ENCODE results near the gene ODF2. TPM values are rescaled to one million over a fixed set of nuclear protein-coding genes. Genes with fewer than 3 reads are reported as not detected.

Gene ODF2
- total and polyA plus RNA-seq, 2 of the 13 experiments (the other 11 are each of a cell fraction or from before 2014, with no cell fraction given) = 9.8 to 31.3 TPM

DNA sequence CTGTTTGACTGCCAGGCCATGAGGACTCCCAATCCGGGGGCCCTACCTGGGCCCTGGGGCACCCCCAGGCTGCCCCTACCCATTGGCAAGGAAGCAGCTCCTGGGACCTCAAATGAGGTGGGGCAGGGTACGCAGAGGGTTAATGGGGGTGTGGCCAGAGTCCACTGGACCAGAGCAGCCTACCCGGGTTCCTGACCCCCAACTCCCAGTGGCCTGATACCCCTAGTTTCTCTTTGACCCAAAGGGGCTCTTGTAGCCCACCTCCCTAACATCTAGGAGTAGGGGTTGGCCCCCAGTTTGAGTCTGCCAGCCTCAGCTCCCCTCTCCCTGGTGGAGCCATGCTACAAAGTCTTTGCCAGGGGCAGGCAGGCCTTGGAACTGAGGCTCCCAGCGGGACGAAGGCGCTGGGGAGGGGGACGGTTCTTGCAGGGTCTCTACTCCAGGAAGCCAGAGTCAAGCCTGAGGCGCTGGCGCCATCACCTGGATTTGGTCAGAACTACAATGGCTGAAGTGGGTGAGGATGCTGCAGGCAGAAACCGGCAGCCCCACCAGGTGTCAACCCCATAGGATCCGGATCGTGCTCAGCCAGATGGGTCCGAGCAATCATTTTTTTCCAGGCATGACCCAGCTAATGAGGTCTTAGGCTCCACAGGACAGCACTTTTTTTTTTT is 43.6 kb upstream of the ODF2 start (continued):
- TF ChIP-seq HNF4G (IDR thresholded peaks at IDR 0.05; ENCODE audit: borderline replicate concordance, low read depth, low read length) = no peak
- no peak for TF ChIP-seq HNF4G (CRISPR knock-in tag; IDR thresholded peaks at IDR 0.05; ENCODE audit: borderline replicate concordance, low read depth)
- TF ChIP-seq, protein P1, sequence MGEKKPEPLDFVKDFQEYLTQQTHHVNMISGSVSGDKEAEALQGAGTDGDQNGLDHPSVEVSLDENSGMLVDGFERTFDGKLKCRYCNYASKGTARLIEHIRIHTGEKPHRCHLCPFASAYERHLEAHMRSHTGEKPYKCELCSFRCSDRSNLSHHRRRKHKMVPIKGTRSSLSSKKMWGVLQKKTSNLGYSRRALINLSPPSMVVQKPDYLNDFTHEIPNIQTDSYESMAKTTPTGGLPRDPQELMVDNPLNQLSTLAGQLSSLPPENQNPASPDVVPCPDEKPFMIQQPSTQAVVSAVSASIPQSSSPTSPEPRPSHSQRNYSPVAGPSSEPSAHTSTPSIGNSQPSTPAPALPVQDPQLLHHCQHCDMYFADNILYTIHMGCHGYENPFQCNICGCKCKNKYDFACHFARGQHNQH (CRISPR knock-in tag; IDR thresholded peaks at IDR 0.05) = no peak
- TF ChIP-seq, protein P2, sequence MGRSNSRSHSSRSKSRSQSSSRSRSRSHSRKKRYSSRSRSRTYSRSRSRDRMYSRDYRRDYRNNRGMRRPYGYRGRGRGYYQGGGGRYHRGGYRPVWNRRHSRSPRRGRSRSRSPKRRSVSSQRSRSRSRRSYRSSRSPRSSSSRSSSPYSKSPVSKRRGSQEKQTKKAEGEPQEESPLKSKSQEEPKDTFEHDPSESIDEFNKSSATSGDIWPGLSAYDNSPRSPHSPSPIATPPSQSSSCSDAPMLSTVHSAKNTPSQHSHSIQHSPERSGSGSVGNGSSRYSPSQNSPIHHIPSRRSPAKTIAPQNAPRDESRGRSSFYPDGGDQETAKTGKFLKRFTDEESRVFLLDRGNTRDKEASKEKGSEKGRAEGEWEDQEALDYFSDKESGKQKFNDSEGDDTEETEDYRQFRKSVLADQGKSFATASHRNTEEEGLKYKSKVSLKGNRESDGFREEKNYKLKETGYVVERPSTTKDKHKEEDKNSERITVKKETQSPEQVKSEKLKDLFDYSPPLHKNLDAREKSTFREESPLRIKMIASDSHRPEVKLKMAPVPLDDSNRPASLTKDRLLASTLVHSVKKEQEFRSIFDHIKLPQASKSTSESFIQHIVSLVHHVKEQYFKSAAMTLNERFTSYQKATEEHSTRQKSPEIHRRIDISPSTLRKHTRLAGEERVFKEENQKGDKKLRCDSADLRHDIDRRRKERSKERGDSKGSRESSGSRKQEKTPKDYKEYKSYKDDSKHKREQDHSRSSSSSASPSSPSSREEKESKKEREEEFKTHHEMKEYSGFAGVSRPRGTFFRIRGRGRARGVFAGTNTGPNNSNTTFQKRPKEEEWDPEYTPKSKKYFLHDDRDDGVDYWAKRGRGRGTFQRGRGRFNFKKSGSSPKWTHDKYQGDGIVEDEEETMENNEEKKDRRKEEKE (IDR thresholded peaks at IDR 0.05) = no peak
- TF ChIP-seq RBM39 (IDR thresholded peaks at IDR 0.05; ENCODE audit: low read depth, low read length, poor library complexity, severe bottlenecking) = no peak
- no peak for TF ChIP-seq KAT2B (IDR thresholded peaks at IDR 0.05; ENCODE audit: borderline replicate concordance, low read depth, low read length)
- TF ChIP-seq MED8 (CRISPR knock-in tag; IDR thresholded peaks at IDR 0.05; ENCODE audit: insufficient replicate concordance) = no peak
- no peak for TF ChIP-seq DR1 (CRISPR knock-in tag; IDR thresholded peaks at IDR 0.05)
- TF ChIP-seq NR2F1 (CRISPR knock-in tag; IDR thresholded peaks at IDR 0.05) = no peak
- no peak for TF ChIP-seq CEBPG (CRISPR knock-in tag; IDR thresholded peaks at IDR 0.05)
- no peak for TF ChIP-seq RORA (CRISPR knock-in tag; IDR thresholded peaks at IDR 0.05)
- TF ChIP-seq, protein P3, sequence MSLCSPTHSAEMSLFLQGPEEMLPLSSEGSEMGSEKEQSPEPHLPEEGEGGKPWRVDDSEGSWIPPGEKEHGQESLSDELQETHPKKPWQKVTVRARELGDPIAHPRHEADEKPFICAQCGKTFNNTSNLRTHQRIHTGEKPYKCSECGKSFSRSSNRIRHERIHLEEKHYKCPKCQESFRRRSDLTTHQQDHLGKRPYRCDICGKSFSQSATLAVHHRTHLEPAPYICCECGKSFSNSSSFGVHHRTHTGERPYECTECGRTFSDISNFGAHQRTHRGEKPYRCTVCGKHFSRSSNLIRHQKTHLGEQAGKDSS (CRISPR knock-in tag; IDR thresholded peaks at IDR 0.05; ENCODE audit: borderline replicate concordance, low read depth) = 0 out of 2 replicates have a peak, but pooled peaks have one; percentile 26
- TF ChIP-seq ZKSCAN5 (CRISPR knock-in tag; IDR thresholded peaks at IDR 0.05) = no peak
- TF ChIP-seq RAD21 (CRISPR knock-in tag; IDR thresholded peaks at IDR 0.05) = peak; percentile 87
- TF ChIP-seq ZNF652 (CRISPR knock-in tag; IDR thresholded peaks at IDR 0.05; ENCODE audit: borderline replicate concordance, low read depth) = peak; percentile 38; the same call in 1 of the 2 replicates
- no peak for TF ChIP-seq ISL2 (CRISPR knock-in tag; IDR thresholded peaks at IDR 0.05)
- TF ChIP-seq ZNF674 (CRISPR knock-in tag; IDR thresholded peaks at IDR 0.05; ENCODE audit: low read depth) = no peak
- TF ChIP-seq BRCA1 (CRISPR knock-in tag; IDR thresholded peaks at IDR 0.05) = no peak
- TF ChIP-seq, protein P4, sequence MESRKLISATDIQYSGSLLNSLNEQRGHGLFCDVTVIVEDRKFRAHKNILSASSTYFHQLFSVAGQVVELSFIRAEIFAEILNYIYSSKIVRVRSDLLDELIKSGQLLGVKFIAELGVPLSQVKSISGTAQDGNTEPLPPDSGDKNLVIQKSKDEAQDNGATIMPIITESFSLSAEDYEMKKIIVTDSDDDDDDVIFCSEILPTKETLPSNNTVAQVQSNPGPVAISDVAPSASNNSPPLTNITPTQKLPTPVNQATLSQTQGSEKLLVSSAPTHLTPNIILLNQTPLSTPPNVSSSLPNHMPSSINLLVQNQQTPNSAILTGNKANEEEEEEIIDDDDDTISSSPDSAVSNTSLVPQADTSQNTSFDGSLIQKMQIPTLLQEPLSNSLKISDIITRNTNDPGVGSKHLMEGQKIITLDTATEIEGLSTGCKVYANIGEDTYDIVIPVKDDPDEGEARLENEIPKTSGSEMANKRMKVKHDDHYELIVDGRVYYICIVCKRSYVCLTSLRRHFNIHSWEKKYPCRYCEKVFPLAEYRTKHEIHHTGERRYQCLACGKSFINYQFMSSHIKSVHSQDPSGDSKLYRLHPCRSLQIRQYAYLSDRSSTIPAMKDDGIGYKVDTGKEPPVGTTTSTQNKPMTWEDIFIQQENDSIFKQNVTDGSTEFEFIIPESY (CRISPR knock-in tag; IDR thresholded peaks at IDR 0.05) = no peak
- TF ChIP-seq ZNF569 (CRISPR knock-in tag; IDR thresholded peaks at IDR 0.05; ENCODE audit: borderline replicate concordance) = no peak
- TF ChIP-seq SOX6 (IDR thresholded peaks at IDR 0.05) = no peak
- TF ChIP-seq SOX6 (CRISPR knock-in tag; IDR thresholded peaks at IDR 0.05) = no peak
- no peak for TF ChIP-seq HIVEP1 (CRISPR knock-in tag; IDR thresholded peaks at IDR 0.05)

All from HepG2 (cell line).